MG63 (cell line): ENCODE data around the gene PBXIP1. TPM values are rescaled to one million over a fixed set of nuclear protein-coding genes. Genes with fewer than 3 reads are reported as not detected.

Source experiments
- DNase-seq: peaks from one replicate; pipeline ENCODE4 v3.0.0-alpha.2; 2020
- H3K27me3 ChIP-seq: fragments of 250-450 bp; sonication (Bioruptor Pico); 2 replicates; pipeline ENCODE4 v1.5.1; 2020; ENCODE audit warnings: mild to moderate bottlenecking, moderate library complexity
- H3K36me3 ChIP-seq: fragments of 250-450 bp; sonication (Bioruptor Pico); 2 replicates; pipeline ENCODE4 v1.5.1; 2020; ENCODE audit warnings: mild to moderate bottlenecking, moderate library complexity
- H3K4me3 ChIP-seq: fragments of 250-450 bp; sonication (Bioruptor Pico); 2 replicates; pipeline ENCODE4 v1.5.1; 2020; ENCODE audit warnings: mild to moderate bottlenecking, moderate library complexity
- H3K9me3 ChIP-seq: fragments of 250-450 bp; sonication (Bioruptor Pico); 2 replicates; pipeline ENCODE4 v1.5.1; 2020; ENCODE audit warnings: mild to moderate bottlenecking, moderate library complexity
- total RNA-seq: library from RNA; depleted of rRNA; stranded (reverse); fragments of >200 nt; shearing (Covaris generic); gene quantifications from 2 replicates; pipeline ENCODE4 v1.2.3, GENCODE V29; 2014; ENCODE audit warnings: low replicate concordance

PBXIP1 gene
- total RNA-seq, 1 experiment from 2014 or later, result 16.0 TPM

DNA sequence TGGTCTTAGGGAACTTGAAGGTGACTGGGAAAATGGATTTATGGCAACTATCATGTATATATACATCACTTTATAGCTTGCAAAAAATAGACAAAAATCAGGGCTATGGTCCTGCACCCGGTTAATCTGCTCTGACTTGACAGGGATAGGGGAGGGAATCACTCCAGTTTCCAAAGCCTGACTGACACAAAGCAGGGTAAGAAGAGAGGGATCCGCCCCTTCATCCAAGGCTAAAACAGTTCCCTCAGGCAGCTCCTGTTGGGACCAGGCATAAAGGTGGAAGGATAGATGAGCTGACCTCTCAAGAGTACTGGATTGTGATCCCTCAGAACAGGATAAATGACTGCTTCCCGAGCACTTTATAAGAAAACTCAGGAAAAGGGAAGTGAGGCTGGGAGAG, 1.4 kb downstream of the PBXIP1 start:
- Histone ChIP-seq H3K36me3 (peaks cover 12% of the 10 kb centered on the region), H3K27me3 (no peaks in the 10 kb centered on the region), H3K4me3 (no peak overlapping the region), H3K9me3 (no peaks in the 10 kb centered on the region)
- no peak for DNase-seq

DNA sequence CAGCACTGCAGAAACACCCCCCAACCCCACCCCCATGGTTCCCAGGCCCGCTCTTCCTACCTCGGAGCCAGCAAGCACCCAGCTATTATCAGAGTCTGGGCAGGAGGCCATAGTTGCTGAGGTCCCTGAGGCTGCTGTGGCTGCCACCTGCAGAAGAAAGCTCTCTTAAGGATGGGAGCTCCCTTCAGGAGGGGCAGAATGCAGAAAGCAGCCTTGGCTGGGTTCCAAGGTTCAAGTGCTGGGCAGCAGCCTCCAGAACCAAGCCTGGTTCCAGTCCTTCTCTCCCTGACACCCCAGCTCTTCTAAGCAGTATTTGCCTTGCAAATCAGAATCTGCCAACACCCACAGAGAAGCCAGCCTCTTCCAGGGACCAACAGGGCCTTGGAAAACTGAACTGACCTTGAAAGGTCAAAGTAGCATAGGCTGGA, 2.3 kb downstream of the PBXIP1 start:
- H3K27me3 ChIP-seq, result no peaks in the 10 kb centered on the region
- H3K36me3 ChIP-seq, result peaks cover 2% of the 10 kb centered on the region
- H3K9me3 ChIP-seq, result no peaks in the 10 kb centered on the region
- no peak for DNase-seq
- H3K4me3 ChIP-seq, result no peak overlapping the region

DNA sequence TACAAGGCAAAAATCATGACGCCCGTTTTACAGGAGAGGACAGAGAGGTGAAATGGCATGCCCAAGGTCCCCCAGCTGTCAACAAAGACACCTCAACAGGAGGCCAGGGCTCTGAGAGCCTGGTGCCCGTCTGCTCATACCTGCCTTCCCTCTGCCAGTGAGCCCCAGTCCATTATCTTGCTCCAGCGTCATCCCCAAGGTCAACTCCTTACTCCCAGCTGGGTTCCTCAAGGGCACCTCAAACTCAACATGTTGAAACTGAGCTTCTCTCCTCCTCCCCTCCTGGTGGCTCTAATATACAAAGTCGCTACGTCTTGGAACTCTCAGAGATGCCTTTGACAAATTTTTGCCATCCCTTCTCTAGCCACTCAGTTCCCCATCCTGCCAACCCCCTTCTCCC, 3.2 kb downstream of the PBXIP1 start:
- no peak for DNase-seq
- Histone ChIP-seq H3K27me3 (no peaks in the 10 kb centered on the region), H3K4me3 (no peak overlapping the region), H3K9me3 (no peaks in the 10 kb centered on the region), H3K36me3 (no peaks in the 10 kb centered on the region)

DNA sequence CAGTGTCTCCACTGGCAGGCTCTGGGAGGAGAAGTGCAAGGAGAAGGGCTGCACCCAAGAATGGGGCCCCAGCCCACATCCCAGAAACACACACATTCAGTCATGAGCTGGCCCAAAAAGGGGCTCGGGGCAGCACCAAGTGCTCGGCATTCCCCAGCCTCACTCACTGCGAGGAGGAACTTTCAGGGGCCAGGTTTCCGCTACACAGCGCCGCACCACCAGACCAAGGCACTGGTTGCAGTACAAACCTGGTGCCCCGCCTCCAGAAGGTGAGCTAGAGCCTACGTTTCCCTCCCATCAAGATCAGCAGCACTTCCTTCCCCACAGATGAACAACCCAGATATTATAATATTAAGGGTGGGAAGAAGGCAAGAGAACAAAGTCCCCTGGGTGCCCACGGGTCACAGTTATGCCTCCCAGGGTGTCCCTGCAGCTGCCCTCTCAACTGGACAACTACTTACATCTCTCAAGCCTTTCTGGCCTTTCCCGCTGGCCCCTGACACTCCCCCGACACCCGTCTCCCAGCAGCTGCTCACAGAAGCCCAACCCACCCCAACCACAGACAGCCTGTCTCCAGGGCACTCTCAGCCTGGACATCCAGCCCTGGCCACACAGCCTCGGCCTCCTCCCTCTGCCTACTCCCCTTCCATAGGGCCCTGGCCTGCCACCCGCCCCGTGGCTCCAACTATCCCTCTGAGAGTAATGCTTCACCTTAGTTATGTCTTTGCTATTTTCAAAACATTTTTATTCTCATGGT, 3.8 kb downstream of the PBXIP1 start:
- Histone ChIP-seq H3K4me3 (no peak overlapping the region), H3K27me3 (no peaks in the 10 kb centered on the region), H3K36me3 (no peaks in the 10 kb centered on the region), H3K9me3 (no peaks in the 10 kb centered on the region)
- no peak for DNase-seq

DNA sequence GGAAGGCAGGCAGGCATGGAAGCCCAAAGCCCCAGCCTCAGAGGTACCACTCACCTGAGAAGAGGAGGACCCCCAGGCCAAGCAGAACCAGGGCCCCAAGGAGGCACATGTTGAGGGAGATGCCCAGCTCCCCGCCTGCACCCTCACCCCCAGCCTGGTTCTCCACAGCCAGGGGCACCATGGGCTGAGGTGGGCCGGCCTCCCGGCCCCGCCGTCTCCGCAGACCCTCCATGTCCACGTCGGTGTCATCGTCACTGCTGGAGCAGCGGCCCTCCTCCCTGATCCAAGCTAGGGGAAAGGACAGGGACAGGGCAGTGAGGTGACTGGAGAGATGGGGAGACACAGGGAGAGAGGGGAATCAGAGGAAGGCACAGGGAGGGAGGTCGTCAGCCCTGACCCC, 7.8 kb downstream of the PBXIP1 start:
- no peaks in the 10 kb centered on the region for H3K27me3 ChIP-seq
- H3K9me3 ChIP-seq, result no peaks in the 10 kb centered on the region
- no peak overlapping the region for H3K4me3 ChIP-seq
- DNase-seq, result no peak
- H3K36me3 ChIP-seq, result no peaks in the 10 kb centered on the region

DNA sequence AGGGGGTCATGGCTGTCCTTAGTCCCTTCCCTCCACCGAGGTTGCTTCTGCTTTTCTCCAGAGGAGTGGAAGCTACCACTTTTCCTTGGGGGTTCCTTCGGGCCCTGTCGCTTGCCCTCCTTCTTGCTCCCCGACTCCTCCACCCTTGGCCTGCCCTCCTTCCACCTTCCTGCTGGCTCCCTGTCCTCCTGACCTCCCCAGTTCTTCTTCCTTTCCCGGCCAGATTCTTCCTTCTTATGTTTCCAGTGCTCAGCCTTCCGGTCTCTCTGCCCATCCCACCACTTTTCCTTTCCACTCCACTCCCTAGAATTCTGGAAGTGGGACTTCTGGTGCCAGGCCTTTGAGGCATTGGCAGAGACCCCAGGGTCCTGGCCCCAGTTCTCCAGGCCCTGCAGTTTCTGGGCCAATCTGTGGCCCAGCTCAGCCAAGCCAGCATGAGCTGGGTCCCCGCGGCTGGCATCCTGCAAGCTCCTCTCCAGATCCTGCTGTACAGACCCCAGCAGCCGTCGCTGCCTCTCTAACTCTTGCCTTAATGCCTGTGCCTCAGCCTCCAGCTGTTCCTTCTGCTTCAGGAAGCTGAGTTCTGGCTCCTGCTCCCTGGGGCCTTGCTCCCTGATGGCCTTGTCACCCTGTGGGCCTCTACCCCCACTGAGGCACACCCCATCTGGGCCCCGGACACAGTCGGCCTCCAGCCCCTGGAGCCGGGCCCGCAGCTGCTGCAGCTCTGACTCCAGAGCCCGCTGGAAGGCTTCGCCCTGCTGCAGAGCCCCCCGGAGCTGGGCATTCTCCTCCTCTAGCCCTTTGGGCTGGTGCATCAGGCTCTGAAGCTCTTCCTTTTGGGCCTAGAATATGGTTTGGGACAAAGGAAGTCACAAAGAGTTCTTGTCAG, 9.7 kb downstream of the PBXIP1 start:
- H3K4me3 ChIP-seq, result no peak overlapping the region
- DNase-seq, result no peak
- no peaks in the 10 kb centered on the region for H3K9me3 ChIP-seq
- H3K36me3 ChIP-seq, result no peaks in the 10 kb centered on the region
- H3K27me3 ChIP-seq, result no peaks in the 10 kb centered on the region

DNA sequence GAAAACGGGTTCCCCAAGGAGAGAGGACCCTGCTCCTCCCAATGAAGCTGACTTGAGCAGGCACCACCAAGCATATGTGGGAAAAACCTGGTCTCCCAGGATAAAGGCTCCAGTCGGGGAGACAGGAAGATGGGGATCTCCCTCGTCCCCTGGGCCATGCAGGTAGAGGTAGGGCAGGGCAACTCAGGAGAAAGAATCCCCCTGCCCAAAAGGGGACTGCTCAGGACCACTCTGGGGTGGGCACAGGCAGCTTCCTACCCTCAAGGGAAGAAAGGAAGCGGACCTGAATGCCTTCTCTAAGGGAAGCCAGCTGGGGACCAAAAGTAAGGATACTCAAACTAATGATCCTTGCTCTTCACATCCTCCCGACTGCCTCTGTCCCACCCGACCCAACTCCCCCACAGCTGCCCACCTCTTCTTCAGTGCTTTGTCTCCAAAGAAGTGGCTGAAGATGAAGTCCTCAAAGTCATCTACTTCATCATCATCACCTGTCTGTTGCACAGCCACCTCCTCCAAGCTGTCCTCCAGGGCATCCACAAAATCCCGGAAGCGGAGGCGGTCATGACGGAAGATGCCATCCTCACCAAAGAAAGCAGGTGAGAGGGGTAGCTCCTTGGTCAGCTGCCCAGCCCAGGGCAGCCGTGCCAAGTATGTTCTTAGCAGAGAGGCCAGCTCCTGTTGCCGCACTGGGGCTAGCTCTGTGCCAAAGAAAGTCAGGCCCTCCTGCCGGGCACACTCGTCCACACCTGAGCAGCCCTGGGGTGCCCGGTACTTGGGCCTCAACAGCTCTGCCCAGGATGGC, 10.5 kb downstream of the PBXIP1 start:
- Histone ChIP-seq H3K27me3 (no peaks in the 10 kb centered on the region), H3K4me3 (no peak overlapping the region), H3K36me3 (no peaks in the 10 kb centered on the region), H3K9me3 (no peaks in the 10 kb centered on the region)
- DNase-seq, result no peak

DNA sequence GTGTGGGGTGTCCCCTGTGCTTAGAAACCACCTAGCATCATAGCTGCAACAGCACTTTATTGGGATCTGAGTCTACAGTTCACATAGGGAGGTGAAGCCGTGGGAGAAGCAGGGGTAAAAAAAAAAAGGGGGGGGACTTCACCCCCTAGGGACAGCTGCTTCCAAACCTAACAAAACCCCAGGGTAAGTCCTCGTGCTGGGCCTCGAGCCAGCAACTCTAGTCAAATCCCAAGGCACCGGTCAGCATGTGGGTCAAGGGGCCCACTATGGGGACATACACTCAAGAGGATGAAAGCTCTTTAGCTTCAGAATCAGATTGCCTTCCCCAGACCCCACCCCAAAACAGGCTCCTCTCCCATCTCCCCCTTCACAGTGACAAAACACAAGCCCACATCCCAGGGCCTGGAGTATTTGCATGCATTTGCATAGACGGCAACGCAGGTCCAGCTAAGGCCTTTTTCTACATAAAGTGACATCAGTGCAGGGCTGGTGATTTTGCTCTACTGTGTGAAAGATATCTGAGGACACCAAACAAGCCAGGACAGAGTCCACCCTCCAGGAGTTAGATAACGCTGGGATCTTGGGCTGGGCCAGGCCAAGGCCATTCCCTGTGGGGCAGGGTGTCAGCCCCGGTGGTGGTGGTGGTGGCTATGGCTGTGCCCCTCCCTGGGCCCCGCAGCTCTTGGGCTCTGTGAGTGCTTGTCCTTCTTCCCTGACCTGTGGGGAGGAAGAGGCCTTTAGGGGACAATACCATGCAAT, 11.3 kb downstream of the PBXIP1 start:
- no peak for DNase-seq
- no peaks in the 10 kb centered on the region for H3K36me3 ChIP-seq
- no peak overlapping the region for H3K4me3 ChIP-seq
- no peaks in the 10 kb centered on the region for H3K27me3 ChIP-seq
- no peaks in the 10 kb centered on the region for H3K9me3 ChIP-seq

DNA sequence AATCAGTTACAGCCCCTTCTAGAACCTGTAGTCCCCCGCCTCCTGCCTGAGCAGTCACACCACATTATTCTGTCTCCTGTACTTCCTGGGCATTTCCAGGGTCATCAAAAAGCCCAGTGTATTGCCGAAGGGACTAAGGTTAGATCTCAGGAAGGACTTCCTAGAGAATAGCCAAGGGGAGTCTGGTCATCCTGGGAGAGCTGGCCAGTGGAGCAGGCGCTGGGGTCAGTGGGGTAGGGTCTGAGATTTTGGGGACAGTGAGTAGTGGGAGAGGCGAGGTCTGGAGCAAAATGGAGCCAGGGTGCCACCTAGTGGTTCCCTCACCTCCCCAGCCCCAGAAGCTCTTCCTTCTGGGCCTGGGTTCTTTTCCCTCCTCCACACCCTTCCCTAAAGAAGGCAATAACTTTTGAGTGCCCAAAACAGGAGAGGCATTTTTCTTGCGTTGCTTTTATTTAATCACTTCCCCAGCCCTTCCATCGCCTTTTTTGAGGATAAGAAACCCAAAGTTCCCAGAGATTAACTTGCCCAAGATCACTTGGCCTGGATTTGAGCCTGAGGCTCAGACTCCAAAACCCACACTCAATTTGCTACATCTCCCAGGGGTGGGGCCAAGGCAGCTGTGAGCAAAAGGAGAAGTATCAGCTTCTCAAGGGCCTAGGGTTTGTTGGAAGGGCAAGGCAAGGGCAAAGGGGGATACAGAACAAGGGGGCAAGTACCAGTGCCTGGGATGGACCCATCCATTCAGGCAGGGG, 12.1 kb downstream of the PBXIP1 start:
- Histone ChIP-seq H3K4me3 (no peak overlapping the region), H3K27me3 (no peaks in the 10 kb centered on the region), H3K36me3 (no peaks in the 10 kb centered on the region), H3K9me3 (no peaks in the 10 kb centered on the region)
- DNase-seq, result peak; percentile 24

DNA sequence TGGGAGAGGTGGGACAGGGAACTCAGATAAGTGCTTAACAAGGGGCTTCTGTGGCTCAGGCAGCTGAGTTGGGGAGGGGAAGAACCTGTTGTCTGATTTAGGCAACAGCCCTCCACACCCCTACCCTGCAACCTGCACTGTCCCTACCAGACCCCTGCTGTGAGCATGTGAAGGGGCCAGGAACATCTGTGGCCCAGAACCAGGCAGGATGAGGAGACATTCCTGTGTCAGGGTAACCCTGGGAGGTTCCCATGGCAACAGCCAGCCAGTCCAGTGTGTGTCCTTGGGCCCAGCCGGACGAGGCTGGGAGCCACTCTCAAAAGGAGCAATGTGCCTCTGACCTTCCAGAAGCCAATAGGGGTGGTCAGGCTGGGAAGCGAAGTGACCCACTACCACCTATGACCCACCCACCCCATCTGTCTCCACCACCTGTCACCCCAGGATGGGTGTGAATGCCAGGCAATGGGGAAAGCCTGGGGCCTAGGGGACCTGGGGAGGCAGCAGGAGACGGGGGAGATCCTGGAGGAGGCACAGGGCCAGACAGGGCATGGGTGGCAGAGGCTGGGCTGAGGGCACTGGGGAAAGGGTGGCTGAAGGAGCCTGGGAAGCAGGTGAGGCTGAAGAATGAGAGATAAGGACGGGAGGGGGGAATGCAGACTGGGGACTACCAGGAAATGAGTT, 14.4 kb downstream of the PBXIP1 start:
- no peak for DNase-seq
- no peaks in the 10 kb centered on the region for H3K27me3 ChIP-seq
- H3K9me3 ChIP-seq, result no peaks in the 10 kb centered on the region
- H3K4me3 ChIP-seq, result no peak overlapping the region
- H3K36me3 ChIP-seq, result no peaks in the 10 kb centered on the region

DNA sequence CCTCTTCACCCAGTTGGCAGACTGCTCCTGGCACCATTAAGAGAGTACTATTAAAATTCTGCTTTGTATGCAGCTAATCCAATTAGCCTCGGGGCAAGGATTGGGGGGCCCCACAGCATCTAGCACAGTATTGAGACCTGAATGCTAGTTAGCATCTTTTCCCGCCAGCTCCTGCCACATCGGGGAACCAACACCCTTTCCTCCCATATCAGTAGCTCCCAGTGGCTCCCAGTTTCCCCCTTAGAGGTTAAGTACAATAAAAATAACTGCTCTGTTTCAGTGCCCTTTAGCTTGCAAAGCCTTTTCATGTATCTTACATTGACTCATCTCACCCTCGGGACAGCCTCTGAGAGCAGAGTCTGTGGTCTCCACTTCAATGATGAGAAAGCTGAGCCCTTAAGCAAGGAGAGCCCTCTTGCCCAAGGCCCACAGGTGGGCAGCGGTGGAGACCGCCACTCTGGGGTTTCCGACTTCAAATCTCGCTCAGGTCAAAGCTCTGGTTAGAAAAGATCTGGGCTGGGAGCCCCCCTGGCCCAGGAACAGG, 15.2 kb downstream of the PBXIP1 start:
- Histone ChIP-seq H3K4me3 (no peak overlapping the region), H3K27me3 (no peaks in the 10 kb centered on the region), H3K36me3 (no peaks in the 10 kb centered on the region), H3K9me3 (no peaks in the 10 kb centered on the region)
- no peak for DNase-seq

DNA sequence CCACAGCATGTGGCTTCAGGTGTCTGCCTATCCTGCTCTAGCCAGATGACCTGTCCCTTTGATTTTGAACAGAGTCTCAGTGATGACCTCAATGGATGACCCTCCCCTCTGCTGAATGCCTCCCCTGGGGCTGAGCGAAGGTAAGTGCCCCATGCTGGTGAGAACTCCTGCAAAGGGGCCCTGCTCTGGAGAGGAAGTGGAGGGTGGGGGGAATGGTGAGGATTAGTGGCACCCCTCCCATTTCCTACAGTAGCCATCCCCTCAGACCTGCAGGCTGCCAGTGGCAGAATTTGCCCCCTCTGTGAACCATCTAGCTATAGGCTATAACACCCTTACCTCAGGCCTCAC, 15.7 kb downstream of the PBXIP1 start:
- Histone ChIP-seq H3K4me3 (no peak overlapping the region), H3K36me3 (no peaks in the 10 kb centered on the region; the same call in 1 of the 2 replicates), H3K9me3 (no peaks in the 10 kb centered on the region), H3K27me3 (no peaks in the 10 kb centered on the region)
- DNase-seq, result no peak

DNA sequence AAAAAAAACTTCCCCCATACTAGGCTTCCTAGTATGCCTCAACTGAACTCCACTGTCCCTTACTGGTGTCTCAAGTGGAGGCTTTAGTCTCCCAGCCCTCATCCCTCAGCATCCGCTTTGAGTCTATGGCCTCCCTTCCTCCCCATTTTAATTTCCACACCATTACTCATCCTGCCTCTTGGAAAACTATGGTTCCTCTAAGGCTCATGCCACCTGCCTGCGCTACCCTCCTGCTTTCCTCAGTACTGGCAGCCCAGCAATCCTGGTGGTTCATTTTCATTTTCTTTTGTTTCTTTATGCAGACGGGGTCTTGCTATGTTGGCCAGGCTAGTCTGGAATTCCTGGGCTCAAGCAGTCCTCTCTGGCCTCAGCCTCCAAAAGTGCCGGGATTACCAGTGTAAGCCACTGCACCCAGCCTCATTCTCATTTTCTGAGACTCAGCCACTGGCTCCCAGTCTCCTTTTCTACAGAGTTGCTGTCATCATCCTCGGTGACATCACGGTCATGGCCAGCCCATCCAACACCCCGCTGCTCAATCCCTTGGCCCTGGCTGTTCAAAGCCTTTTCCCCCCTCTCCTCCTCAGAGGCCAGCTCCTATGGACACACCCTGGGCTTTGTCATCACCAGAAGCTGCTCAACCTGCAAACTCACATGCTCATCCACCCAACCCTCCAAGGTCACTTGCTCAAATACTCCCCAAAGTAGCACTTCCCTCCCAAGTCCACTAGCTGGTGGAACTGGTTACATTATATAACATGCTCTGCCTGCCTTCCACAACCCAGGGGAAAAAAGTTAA, 17.1 kb downstream of the PBXIP1 start:
- Histone ChIP-seq H3K9me3 (no peaks in the 10 kb centered on the region), H3K4me3 (no peak overlapping the region), H3K27me3 (no peaks in the 10 kb centered on the region), H3K36me3 (no peaks in the 10 kb centered on the region; the same call in 1 of the 2 replicates)
- no peak for DNase-seq

DNA sequence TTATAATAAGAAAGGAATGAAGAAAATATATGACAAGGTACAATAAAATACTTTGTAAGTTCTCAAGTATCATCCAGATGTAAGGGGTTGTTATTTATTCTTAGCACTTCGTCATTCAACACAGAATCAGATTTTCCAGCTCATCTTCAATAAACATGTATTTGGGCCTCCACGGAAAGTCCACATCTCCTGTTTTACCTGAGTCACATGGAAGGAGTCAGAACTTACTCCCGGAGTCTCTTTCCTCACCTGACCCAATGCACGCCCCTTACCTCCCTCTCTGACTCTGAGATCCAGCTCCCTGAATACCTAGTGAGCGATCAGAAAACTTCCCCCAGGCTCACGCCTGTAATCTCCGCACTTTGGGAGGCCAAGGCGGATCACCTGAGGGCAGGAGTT, 17.9 kb downstream of the PBXIP1 start:
- Histone ChIP-seq H3K4me3 (peak overlapping the region; percentile 71), H3K9me3 (no peaks in the 10 kb centered on the region), H3K36me3 (no peaks in the 10 kb centered on the region; the same call in 1 of the 2 replicates), H3K27me3 (no peaks in the 10 kb centered on the region)
- no peak for DNase-seq
